NCI-H446 (cell line): ENCODE results near the gene SDF4.

ENCODE experiments used
- DNase-seq, 2 experiments: peaks; one replicate each; lab custom pipeline; 2025; lab: John Stamatoyannopoulos, UW

Gene SDF4

GRCh38 chr1:1241588-1242219 is 9.9 kb upstream of the SDF4 start:
- no peak for DNase-seq

- no peak for DNase-seq
Observed at GRCh38 chr1:1240822-1241587, 9.2 kb upstream of the SDF4 start.

GRCh38 chr1:1240348-1240732 is 8.5 kb upstream of the SDF4 start:
- DNase-seq = no peak

GRCh38 chr1:1239614-1240347 is 8.0 kb upstream of the SDF4 start:
- DNase-seq = no peak

- no peak for DNase-seq
Observed at GRCh38 chr1:1239227-1239613, 7.4 kb upstream of the SDF4 start.

GRCh38 chr1:1238702-1239178 is 6.9 kb upstream of the SDF4 start:
- no peak for DNase-seq

GRCh38 chr1:1237874-1238701 is 6.3 kb upstream of the SDF4 start:
- DNase-seq = no peak

- DNase-seq = no peak
Observed at GRCh38 chr1:1236945-1237873, 5.4 kb upstream of the SDF4 start.

- no peak for DNase-seq
Observed at GRCh38 chr1:1236176-1236763, 4.5 kb upstream of the SDF4 start.

GRCh38 chr1:1235016-1235744 is 3.4 kb upstream of the SDF4 start:
- DNase-seq = no peak

GRCh38 chr1:1234180-1234808 is 2.5 kb upstream of the SDF4 start:
- DNase-seq = no peak

GRCh38 chr1:1233567-1233892 is 1.7 kb upstream of the SDF4 start:
- DNase-seq = no peak

GRCh38 chr1:1232796-1233566 is 1.2 kb upstream of the SDF4 start:
- no peak for DNase-seq

- DNase-seq = no peak
Observed at GRCh38 chr1:1232208-1232795, 501 bp upstream of the SDF4 start, which contains the start of gene B3GALT6. Gene B3GALT6 (plus strand): TSS chr1:1232237. CDS start chr1:1232279, 42 bp downstream.

- DNase-seq = peak in 1 of 2 experiments; percentile 38
Observed at GRCh38 chr1:1230656-1231399, 973 bp downstream of the SDF4 start.

GRCh38 chr1:1229770-1230169 is 2.0 kb downstream of the SDF4 start:
- no peak for DNase-seq

- DNase-seq = no peak
Observed at GRCh38 chr1:1228596-1229321, 3.0 kb downstream of the SDF4 start.
